ENCODE data around the gene SLC16A10.

GRCh38 chr6:111087871-111088667 is 766 bp downstream of the SLC16A10 start:
- TF ChIP-seq, protein P1, sequence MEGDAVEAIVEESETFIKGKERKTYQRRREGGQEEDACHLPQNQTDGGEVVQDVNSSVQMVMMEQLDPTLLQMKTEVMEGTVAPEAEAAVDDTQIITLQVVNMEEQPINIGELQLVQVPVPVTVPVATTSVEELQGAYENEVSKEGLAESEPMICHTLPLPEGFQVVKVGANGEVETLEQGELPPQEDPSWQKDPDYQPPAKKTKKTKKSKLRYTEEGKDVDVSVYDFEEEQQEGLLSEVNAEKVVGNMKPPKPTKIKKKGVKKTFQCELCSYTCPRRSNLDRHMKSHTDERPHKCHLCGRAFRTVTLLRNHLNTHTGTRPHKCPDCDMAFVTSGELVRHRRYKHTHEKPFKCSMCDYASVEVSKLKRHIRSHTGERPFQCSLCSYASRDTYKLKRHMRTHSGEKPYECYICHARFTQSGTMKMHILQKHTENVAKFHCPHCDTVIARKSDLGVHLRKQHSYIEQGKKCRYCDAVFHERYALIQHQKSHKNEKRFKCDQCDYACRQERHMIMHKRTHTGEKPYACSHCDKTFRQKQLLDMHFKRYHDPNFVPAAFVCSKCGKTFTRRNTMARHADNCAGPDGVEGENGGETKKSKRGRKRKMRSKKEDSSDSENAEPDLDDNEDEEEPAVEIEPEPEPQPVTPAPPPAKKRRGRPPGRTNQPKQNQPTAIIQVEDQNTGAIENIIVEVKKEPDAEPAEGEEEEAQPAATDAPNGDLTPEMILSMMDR (IDR thresholded peaks at IDR 0.05; ENCODE audit: low read length): no peak
- no peak for TF ChIP-seq EZH2 (IDR thresholded peaks at IDR 0.05; ENCODE audit: borderline replicate concordance, low read length)
